GM19438 (cell line): ENCODE measurements around the gene EHMT1.

ENCODE experiments used
- ATAC-seq: cut with Tn5 transposase; IDR thresholded peaks from one replicate; pipeline ENCODE4 v1.9.1; 2021; ENCODE audit warnings: low read depth; ENCODE audit not compliant: unreplicated experiment

Gene EHMT1

DNA sequence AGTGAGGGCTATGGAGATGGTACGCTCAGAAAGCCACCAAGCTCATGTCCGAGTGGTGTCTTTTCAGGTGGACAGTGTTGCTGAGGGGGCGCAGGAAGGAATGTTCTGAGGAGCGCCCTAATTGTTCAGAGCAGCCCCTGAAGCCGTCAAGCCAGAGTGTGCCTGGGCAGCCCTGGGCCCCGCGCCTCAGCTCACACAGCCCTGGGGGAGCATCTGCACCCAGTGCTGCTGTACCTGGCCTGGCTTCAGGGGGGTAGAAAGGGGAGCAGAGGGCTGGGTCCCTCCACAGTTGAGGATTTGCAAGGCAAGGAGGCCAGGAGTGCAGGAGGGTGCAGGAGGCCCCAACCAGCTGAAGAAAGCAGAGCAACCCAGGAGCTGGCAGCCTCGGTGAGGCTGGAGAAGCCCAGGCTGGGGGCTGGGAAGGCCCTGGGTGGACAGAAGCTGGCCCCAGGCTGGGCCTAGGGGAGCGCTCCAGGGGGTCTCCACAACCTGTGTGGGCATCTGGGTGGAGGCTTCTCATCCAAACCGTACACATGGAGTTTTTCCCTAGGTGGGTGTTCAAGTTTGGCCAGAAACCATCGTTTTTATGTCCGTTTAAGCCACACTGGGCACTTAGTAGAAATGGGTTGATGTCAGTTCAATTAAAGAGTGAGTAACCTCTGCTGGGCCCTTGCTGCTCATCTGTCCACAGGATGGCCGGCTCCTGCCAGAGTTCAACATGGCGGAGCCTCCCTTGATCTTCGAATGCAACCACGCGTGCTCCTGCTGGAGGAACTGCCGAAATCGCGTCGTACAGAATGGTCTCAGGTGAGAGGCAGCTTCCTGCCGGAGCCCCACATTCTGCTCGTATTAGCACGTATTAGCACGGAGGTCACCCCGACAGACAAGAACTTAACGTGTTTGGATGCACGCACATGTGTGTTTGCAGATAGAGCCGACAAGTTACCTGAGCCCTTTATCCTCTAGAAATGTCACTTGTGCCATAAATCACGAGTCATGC lies 196.8 kb downstream of the EHMT1 start:
- ATAC-seq, result no peak

GRCh38 chr9:137816531-137817235 lies 197.9 kb downstream of the EHMT1 start:
- no peak for ATAC-seq

DNA sequence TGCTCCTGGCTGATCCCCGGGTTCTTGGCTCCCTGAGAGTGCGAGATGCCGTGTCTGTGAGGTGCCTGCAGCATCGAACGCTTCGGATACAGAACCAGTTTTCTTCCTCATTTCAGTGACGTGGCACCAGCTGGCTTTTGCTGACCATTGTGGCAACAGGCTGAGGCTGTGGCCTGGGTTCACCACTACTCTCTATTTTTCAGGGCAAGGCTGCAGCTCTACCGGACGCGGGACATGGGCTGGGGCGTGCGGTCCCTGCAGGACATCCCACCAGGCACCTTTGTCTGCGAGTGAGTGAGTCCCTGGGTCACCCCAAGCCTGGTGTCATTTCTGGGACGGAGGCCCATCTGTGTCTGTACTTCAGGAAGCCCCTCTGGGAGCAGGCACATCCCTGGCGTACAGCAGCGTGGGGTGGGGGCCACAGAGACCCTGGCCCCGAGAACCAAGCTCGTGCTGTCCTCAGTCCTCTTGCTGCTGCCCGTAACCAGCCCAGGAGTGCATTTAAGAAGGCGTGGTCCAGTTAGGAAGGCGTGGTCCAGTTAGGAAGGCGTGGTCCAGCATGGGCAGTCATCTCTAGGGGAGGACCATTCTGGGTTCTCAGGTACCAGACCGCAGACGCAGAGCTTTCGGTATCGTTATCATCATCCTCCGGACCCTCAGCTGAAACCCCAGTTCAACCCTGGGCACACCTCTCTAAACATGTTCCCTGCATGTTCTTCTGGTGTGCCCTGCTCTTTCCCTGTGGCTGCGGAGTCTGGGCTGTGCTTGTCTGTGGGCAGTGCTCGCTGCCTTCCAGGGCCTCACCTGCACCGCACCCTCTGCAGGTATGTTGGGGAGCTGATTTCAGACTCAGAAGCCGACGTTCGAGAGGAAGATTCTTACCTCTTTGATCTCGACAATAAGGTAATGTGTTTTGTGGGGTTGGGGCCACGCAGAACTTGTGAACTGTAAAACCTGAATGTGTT lies 198.7 kb downstream of the EHMT1 start:
- no peak for ATAC-seq

- no peak for ATAC-seq
Observed at GRCh38 chr9:137818286-137818685, 199.5 kb downstream of the EHMT1 start.

GRCh38 chr9:137820161-137820855 lies 201.5 kb downstream of the EHMT1 start:
- ATAC-seq, result no peak

DNA sequence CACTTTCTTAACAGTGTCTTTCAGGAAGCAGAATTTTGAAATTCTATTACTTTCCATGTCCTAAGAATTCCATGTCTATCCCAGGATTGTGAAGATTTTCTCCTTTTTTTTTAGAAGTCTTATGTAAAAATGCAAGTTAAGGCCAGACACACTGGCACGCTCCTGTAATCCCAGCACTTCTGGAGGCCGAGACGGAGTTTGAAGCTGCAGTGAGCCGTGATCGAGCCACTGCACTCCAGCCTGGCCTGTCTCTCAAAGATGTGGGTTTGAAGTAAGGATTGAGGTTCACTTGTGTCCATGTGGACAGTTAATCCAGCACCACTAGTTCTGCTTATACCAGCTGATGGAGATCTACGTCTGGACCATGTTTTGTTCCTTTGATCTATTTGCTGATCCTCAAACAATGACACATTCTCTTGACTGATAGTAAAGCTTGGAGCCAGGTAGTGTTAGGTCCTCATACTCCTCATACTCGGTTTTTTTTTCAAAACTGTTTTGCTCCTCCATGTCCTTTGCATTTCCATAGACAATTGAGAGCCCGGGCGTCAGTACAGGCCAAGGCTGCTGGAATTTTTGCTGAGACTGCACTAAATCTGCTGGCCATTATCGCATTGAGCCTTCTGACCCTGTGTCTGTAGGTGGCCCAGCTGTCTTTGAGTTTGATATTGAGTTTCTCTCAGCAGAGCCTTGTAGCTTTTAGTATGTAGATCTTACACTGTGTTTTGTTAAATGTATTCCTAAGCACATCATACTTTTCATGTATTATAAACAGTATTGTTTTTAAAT lies 205.4 kb downstream of the EHMT1 start:
- ATAC-seq, result no peak

GRCh38 chr9:137825324-137825989 lies 206.7 kb downstream of the EHMT1 start:
- ATAC-seq, result no peak

DNA sequence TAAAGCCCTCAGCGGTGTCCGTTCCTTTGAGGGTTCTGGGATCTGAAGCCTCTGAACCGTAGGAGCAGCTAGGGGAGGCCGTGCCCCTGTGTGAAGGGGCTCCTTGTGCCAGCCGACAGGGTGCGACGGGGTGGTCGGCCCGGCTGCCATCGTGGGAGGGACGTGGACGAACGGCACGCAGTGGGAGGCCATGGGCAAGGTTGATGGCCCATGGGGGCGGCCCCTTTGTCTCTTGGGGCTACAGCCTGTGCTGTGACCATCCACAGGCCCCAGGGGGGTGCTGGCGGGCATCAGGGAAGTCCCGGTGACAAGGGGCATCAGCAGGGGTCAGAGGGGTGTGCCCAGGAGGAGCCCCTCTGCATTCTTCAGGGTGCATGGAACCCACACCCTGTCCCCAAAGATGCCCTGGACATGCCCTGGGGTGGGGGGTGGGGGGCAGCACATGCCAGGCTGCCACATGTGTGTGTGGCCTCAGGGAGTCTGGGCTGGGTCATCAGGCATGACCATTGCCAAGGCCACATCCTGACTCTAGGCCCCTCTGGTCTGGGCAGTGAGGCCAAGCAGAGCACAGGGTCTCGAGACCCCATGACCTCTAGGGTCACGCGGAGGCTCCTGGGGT lies 209.2 kb downstream of the EHMT1 start:
- ATAC-seq, result no peak

- no peak for ATAC-seq
Observed at GRCh38 chr9:137828527-137829259, 209.9 kb downstream of the EHMT1 start.

GRCh38 chr9:137829260-137829996 lies 210.6 kb downstream of the EHMT1 start:
- no peak for ATAC-seq

GRCh38 chr9:137832191-137832700 lies 213.4 kb downstream of the EHMT1 start:
- no peak for ATAC-seq

DNA sequence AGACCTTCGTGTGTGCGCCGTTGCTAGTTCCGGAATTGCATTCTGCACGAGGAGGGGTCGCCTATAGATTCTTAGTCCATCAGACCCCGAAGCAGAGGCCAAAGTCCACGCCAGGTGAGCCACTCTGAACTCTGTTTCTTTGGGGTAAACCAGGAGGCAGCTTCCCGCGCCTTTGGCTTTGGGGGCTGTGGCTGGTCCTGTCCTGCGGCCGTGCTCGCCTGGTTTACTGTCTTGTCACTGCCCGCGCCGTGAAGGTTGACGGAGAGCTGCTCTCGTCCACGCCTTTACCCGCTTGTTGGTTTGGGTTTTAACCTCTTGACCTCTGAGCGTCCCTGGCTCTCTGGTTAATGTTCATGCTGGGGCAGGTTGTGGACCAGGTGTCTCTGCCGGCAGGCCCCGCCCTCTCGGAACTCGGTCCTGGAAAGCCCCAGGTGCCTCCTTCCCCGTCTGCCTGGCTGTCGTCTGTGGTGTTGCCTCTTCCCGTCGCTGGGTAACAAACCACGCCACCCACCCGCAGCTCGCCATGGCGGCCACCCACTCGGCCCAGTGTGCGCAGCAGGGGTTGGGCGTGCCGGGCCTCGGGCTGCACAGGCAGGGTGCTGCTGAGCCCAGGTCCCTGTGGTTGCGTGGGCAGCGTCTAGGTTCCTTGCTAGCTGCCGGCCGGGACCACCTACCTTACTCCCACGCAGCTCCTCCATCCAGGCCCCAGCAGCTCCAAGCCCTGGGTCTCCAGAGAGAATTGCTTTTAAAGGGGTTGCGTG lies 214.2 kb downstream of the EHMT1 start:
- no peak for ATAC-seq

GRCh38 chr9:137833721-137834613 lies 215.2 kb downstream of the EHMT1 start:
- no peak for ATAC-seq

DNA sequence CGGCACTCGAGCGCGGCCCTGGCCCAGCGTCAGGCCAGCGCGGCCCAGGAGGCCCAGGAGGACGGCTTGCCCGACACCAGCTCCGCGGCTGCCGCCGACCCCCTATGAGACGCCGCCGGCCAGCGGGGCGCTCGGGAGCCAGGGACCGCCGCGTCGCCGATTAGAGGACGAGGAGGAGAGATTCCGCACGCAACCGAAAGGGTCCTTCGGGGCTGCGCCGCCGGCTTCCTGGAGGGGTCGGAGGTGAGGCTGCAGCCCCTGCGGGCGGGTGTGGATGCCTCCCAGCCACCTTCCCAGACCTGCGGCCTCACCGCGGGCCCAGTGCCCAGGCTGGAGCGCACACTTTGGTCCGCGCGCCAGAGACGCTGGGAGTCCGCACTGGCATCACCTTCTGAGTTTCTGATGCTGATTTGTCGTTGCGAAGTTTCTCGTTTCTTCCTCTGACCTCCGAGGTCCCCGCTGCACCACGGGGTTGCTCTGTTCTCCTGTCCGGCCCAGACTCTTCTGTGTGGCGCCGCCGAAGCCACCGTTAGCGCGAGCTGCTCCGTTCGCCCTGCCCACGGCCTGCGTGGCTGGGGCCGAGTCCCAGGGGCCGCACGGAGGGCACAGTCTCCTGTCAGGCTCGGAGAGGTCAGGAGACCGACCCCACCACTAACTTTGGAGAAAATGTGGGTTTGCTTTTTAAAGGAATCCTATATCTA lies 216.2 kb downstream of the EHMT1 start:
- ATAC-seq, result no peak
